ENCODE measurements around the gene KLHDC10.
"Not testable (repeated sequence)": the region's sequence is repeated elsewhere in the genome, so short reads cannot be mapped to it uniquely, and the experiment has no call there.

DNA sequence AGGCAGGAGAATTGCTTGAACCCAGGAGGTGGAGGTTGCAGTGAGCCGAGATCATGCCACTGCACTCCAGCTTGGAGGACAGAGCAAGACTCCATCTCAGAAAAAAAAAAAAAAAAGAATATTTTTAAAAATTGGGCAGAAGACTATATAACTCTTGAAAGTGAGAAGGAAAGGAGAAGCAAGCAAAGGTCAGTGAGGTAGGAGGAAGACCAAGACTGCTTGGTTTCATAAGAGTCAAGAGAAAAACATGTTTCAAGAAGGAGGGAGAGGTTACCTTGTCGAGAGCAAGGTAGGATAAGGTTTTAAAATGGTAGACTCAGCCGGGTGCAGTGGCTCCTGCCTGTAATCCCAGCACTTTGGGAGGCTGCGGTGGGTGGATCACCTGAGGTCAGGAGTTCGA is 14.9 kb downstream of the KLHDC10 start:
- not testable (repeated sequence) for TF ChIP-seq EZH2 (IDR thresholded peaks at IDR 0.05; ENCODE audit: low read length); CTCF (optimal IDR thresholded peaks at IDR 0.05 in 1 of 3, IDR thresholded peaks at IDR 0.05 in 1 of 3, conservative IDR thresholded peaks at IDR 0.05 in 1 of 3; ENCODE audit: extremely low read depth in 1 of 3, insufficient read depth in 2 of 3, low read length in 3 of 3)
